HepG2 (cell line): ENCODE measurements around the gene SLC25A44. TPM values are rescaled to one million over a fixed set of nuclear protein-coding genes. Genes with fewer than 3 reads are reported as not detected.
A peak's percentile ranks its signal among the peaks of the same experiment; 100 is the strongest.

Experiments
- AGO1 ChIP-seq: fragments of 200-400 bp; formaldehyde crosslinking; IDR thresholded peaks from 2 replicates; pipeline ENCODE4 v1.6.1; 2017; ENCODE audit warnings: mild to moderate bottlenecking, low read depth, low read length, moderate library complexity; ENCODE audit not compliant: poor library complexity, severe bottlenecking
- ARID4A ChIP-seq: sonication (generic); formaldehyde crosslinking; IDR thresholded peaks from 2 replicates; pipeline ENCODE4 v1.5.0; 2020; ENCODE audit warnings: mild to moderate bottlenecking, missing genetic modification reagents, borderline replicate concordance
- ETV5 ChIP-seq: IDR thresholded peaks from 2 replicates; pipeline ENCODE4 v1.6.1; 2018; ENCODE audit warnings: missing biosample characterization, missing genetic modification reagents, inconsistent platforms, borderline replicate concordance
- HCFC1 ChIP-seq: fragments of 150-350 bp; IDR thresholded peaks from 2 replicates; pipeline ENCODE4 v1.6.1; 2014; ENCODE audit warnings: low read depth, low read length
- MBNL3 ChIP-seq: fragments of 250-450 bp; sonication (Bioruptor Pico); conservative IDR thresholded peaks from 2 replicates; pipeline ENCODE4 v1.8.0; 2022; ENCODE audit warnings: mild to moderate bottlenecking, inconsistent platforms
- SNAPC5 ChIP-seq: sonication (generic); formaldehyde crosslinking; IDR thresholded peaks from 2 replicates; pipeline ENCODE4 v1.8.1; 2023; ENCODE audit warnings: mild to moderate bottlenecking, missing genetic modification reagents, borderline replicate concordance
- SYNCRIP ChIP-seq: fragments of 200-400 bp; formaldehyde crosslinking; IDR thresholded peaks from 2 replicates; pipeline ENCODE4 v1.6.1; 2018; ENCODE audit warnings: mild to moderate bottlenecking, low read depth, low read length; ENCODE audit not compliant: insufficient read depth
- TBL1XR1 ChIP-seq: fragments of 150-350 bp; IDR thresholded peaks from 2 replicates; pipeline ENCODE4 v1.6.1; 2014; ENCODE audit warnings: borderline replicate concordance, low read length; ENCODE audit not compliant: partially characterized antibody
- TBX2 ChIP-seq: sonication (generic); formaldehyde crosslinking; IDR thresholded peaks from 2 replicates; pipeline ENCODE4 v1.5.0; 2020; ENCODE audit warnings: missing genetic modification reagents, mild to moderate bottlenecking, borderline replicate concordance
- TCF7L2 ChIP-seq: IDR thresholded peaks from 2 replicates; pipeline ENCODE4 v1.6.1; 2011; ENCODE audit warnings: mild to moderate bottlenecking, low read depth, low read length, moderate library complexity
- ZBTB38 ChIP-seq: sonication (generic); formaldehyde crosslinking; IDR thresholded peaks from 2 replicates; pipeline ENCODE4 v1.5.1; 2020; ENCODE audit warnings: mild to moderate bottlenecking, missing genetic modification reagents
- ZFAT ChIP-seq: sonication (generic); formaldehyde crosslinking; conservative IDR thresholded peaks from 2 replicates; pipeline ENCODE4 v1.8.1; 2023; ENCODE audit warnings: missing genetic modification reagents, inconsistent platforms
- ZFX ChIP-seq: sonication (generic); formaldehyde crosslinking; IDR thresholded peaks from 2 replicates; pipeline ENCODE4 v1.4.0; 2020; ENCODE audit warnings: mild to moderate bottlenecking, low read depth, missing genetic modification reagents, moderate library complexity
- ZNF501 ChIP-seq: sonication (generic); formaldehyde crosslinking; IDR thresholded peaks from 2 replicates; pipeline ENCODE4 v1.5.1; 2020; ENCODE audit warnings: mild to moderate bottlenecking, moderate library complexity, missing genetic modification reagents
- ZNF609 ChIP-seq: sonication (generic); formaldehyde crosslinking; IDR thresholded peaks from 2 replicates; pipeline ENCODE4 v1.4.0; 2020; ENCODE audit warnings: mild to moderate bottlenecking, missing genetic modification reagents, borderline replicate concordance
- ZNF768 ChIP-seq: sonication (generic); formaldehyde crosslinking; IDR thresholded peaks from 2 replicates; pipeline ENCODE4 v1.4.0; 2020; ENCODE audit warnings: missing genetic modification reagents
- ZNF770 ChIP-seq: sonication (generic); formaldehyde crosslinking; IDR thresholded peaks from 2 replicates; pipeline ENCODE4 v1.5.0; 2020; ENCODE audit warnings: mild to moderate bottlenecking, missing genetic modification reagents
- polyA plus RNA-seq, 8 experiments: library from polyadenylated mRNA; depleted of rRNA in 3 of 8; stranded (reverse) in 7 of 8; unstranded in 1 of 8; fragments of >200 nt; fragmentation: Illumina TruSeq in 4 of 8; extraction: Trizol in 4 of 8; gene quantifications; 2 replicates each; pipeline versions ENCODE4 v1.2.1 to v1.2.3, GENCODE V29; 2011 to 2016; ENCODE audit warnings: low read depth in 4 of 8, missing spikeins in 1 of 8, mixed read lengths in 1 of 8; ENCODE audit not compliant: insufficient read depth in 1 of 8
- total RNA-seq, 5 experiments: library from RNA; depleted of rRNA; stranded (reverse); fragments of >200 nt; fragmentation: Illumina TruSeq; extraction: Trizol; gene quantifications; 2 replicates each; pipeline ENCODE4 v1.2.3, GENCODE V29; 2016; ENCODE audit warnings: low read depth in 1 of 5

The SLC25A44 gene
- total and polyA plus RNA-seq, 2 of the 13 experiments (the other 11 are each of a cell fraction or from before 2014, with no cell fraction given), result 10.7 to 13.4 TPM

- 0 out of 2 replicates have a peak, but pooled peaks have one; percentile 34 for TF ChIP-seq ZNF501 (CRISPR knock-in tag)
- TF ChIP-seq HCFC1, result no peak
- peak; percentile 50; the same call in 1 of the 2 replicates for TF ChIP-seq ARID4A (CRISPR knock-in tag)
- no peak for TF ChIP-seq ZNF609 (CRISPR knock-in tag)
- no peak for TF ChIP-seq MBNL3 (CRISPR knock-in tag)
- TF ChIP-seq SYNCRIP, result no peak
- TF ChIP-seq ZNF768, result peak; percentile 32; the same call in 1 of the 2 replicates
- peak; percentile 70; the same call in 1 of the 2 replicates for TF ChIP-seq ZBTB38 (CRISPR knock-in tag)
- TF ChIP-seq ZFX, result peak; percentile 77; the same call in 1 of the 2 replicates
- peak; percentile 91 for TF ChIP-seq AGO1
- no peak for TF ChIP-seq SNAPC5
- TF ChIP-seq TBX2 (CRISPR knock-in tag), result no peak
- TF ChIP-seq TBL1XR1, result no peak
- no peak for TF ChIP-seq ZFAT (CRISPR knock-in tag)
- TF ChIP-seq ETV5 (CRISPR knock-in tag), result peak; percentile 8; the same call in 1 of the 2 replicates
- TF ChIP-seq TCF7L2, result no peak
- no peak for TF ChIP-seq ZNF770 (CRISPR knock-in tag)
Observed at GRCh38 chr1:156245451-156246232, 51.7 kb downstream of the SLC25A44 start (continued).
